Neuronal stem cell (in vitro differentiated cells): Measurements from ENCODE around the gene RASA3.

Experiments used
- DNase-seq: peaks from one replicate; pipeline ENCODE4 v3.0.0-alpha.2; 2013; ENCODE audit warnings: low spot score
- H2AFZ ChIP-seq: one replicate; pipeline ENCODE4 v1.6.1; 2013; ENCODE audit warnings: mild to moderate bottlenecking, low read length, inconsistent platforms
- H2AK5ac ChIP-seq: 2 replicates; pipeline ENCODE4 v1.6.1; 2013; ENCODE audit warnings: low read depth, mild to moderate bottlenecking, inconsistent platforms, low read length, moderate library complexity, mixed read lengths
- H2BK120ac ChIP-seq: 2 replicates; pipeline ENCODE4 v1.6.1; 2013; ENCODE audit warnings: low read depth, mild to moderate bottlenecking, inconsistent platforms, low read length, moderate library complexity, mixed read lengths
- H2BK12ac ChIP-seq: one replicate; pipeline ENCODE4 v1.6.1; 2013; ENCODE audit warnings: low read length, inconsistent platforms
- H2BK15ac ChIP-seq: 2 replicates; pipeline ENCODE4 v1.6.1; 2013; ENCODE audit warnings: mild to moderate bottlenecking, low read length, inconsistent platforms, mixed read lengths
- H2BK5ac ChIP-seq: one replicate; pipeline ENCODE4 v1.6.1; 2013; ENCODE audit warnings: inconsistent platforms, mild to moderate bottlenecking, low read length, moderate library complexity
- H3K14ac ChIP-seq: one replicate; pipeline ENCODE4 v1.6.1; 2013; ENCODE audit warnings: low read length, inconsistent platforms
- H3K18ac ChIP-seq: 2 replicates; pipeline ENCODE4 v1.6.1; 2013; ENCODE audit warnings: low read length, inconsistent platforms
- H3K23ac ChIP-seq: 2 replicates; pipeline ENCODE4 v1.6.1; 2013; ENCODE audit warnings: low read depth, mild to moderate bottlenecking, mixed read lengths, low read length, inconsistent platforms; ENCODE audit not compliant: poor library complexity
- H3K27ac ChIP-seq: replicated peaks from 3 replicates; pipeline ENCODE4 v1.5.1; 2013; ENCODE audit warnings: low read length, inconsistent platforms
- H3K27me3 ChIP-seq, 3 experiments: 2 replicates each; pipeline ENCODE4 v1.6.1; 2013; ENCODE audit warnings: low read length in 3 of 3, mild to moderate bottlenecking in 2 of 3, inconsistent platforms in 1 of 3, low read depth in 1 of 3, mixed read lengths in 1 of 3, moderate library complexity in 1 of 3; ENCODE audit not compliant: control insufficient read depth in 3 of 3, insufficient read depth in 3 of 3
- H3K36me3 ChIP-seq, 2 donors: replicated peaks in 1 of 2; 2 replicates each; pipeline ENCODE4 v1.6.1; 2013; ENCODE audit warnings: low read length in 2 of 2; ENCODE audit not compliant: control insufficient read depth in 2 of 2, insufficient read depth in 2 of 2
- H3K4ac ChIP-seq: 2 replicates; pipeline ENCODE4 v1.6.1; 2013; ENCODE audit warnings: inconsistent platforms, mild to moderate bottlenecking, low read length, moderate library complexity
- H3K4me1 ChIP-seq, 2 donors: 1 replicate in 1 of 2; 2 replicates in 1 of 2; pipeline ENCODE4 v1.6.1; 2013; ENCODE audit warnings: low read length in 2 of 2, low read depth in 1 of 2; ENCODE audit not compliant: control insufficient read depth in 2 of 2, insufficient read depth in 1 of 2
- H3K4me2 ChIP-seq: one replicate; pipeline ENCODE4 v1.6.1; 2013; ENCODE audit warnings: mild to moderate bottlenecking, low read length, inconsistent platforms; ENCODE audit not compliant: insufficient read depth, poor library complexity, severe bottlenecking
- H3K4me3 ChIP-seq, 2 donors: 2 replicates each; pipeline ENCODE4 v1.5.1; 2013; ENCODE audit warnings: low read length in 2 of 2, mild to moderate bottlenecking in 2 of 2, inconsistent platforms in 1 of 2, moderate library complexity in 1 of 2
- H3K79me1 ChIP-seq: one replicate; pipeline ENCODE4 v1.6.1; 2013; ENCODE audit warnings: low read depth, mild to moderate bottlenecking, inconsistent platforms, low read length, moderate library complexity
- H3K9ac ChIP-seq: one replicate; pipeline ENCODE4 v1.6.1; 2013; ENCODE audit warnings: mild to moderate bottlenecking, low read depth, low read length, inconsistent platforms; ENCODE audit not compliant: poor library complexity
- H3K9me3 ChIP-seq, 2 donors: replicated peaks in 1 of 2; 2 replicates each; pipeline versions ENCODE3 to v1.6.1; 2013; ENCODE audit warnings: low read length in 2 of 2, mild to moderate bottlenecking in 2 of 2, inconsistent platforms in 1 of 2, low read depth in 1 of 2, mixed read lengths in 1 of 2, moderate library complexity in 1 of 2; ENCODE audit not compliant: control insufficient read depth in 2 of 2, insufficient read depth in 1 of 2
- H4K8ac ChIP-seq: one replicate; pipeline ENCODE4 v1.6.1; 2013; ENCODE audit warnings: low read depth, mild to moderate bottlenecking, inconsistent platforms, low read length, moderate library complexity
- H4K91ac ChIP-seq: one replicate; pipeline ENCODE4 v1.6.1; 2013; ENCODE audit warnings: low read length, low read depth, mild to moderate bottlenecking, inconsistent platforms; ENCODE audit not compliant: poor library complexity
- WGBS, 2 donors: extraction: QIAGEN DNeasy Blood & Tissue Kit; methylation state at CpG; one replicate each; pipeline ENCODE4 v1.1.7; 2013; ENCODE audit warnings: missing lambda C conversion rate in 2 of 2, mixed read lengths in 1 of 2; ENCODE audit not compliant: insufficient read length in 2 of 2, insufficient replicate concordance in 1 of 2; ENCODE audit errors: extremely low coverage in 2 of 2; 5-methylcytosine and 5-hydroxymethylcytosine counted together

The RASA3 gene

GRCh38 chr13:114120591-114121011, 11.8 kb downstream of the RASA3 start:
- Histone ChIP-seq H3K4me3 (no peak overlapping the region), H4K91ac (no peak overlapping the region), H3K79me1 (peaks cover 16% of the 10 kb centered on the region), H4K8ac (no peak overlapping the region), H2BK120ac (no peak overlapping the region), H2BK12ac (no peak overlapping the region), H3K4me2 (no peak overlapping the region), H3K27ac (peak overlapping the region; percentile 11), H3K9me3 (peaks cover 0 to 2% of the 10 kb centered on the region in 2 donors), H3K14ac (no peak overlapping the region), H3K9ac (no peak overlapping the region), H3K27me3 (no peaks in the 10 kb centered on the region), H3K18ac (no peak overlapping the region), H2AFZ (no peak overlapping the region), H3K36me3 (peaks cover 0 to 6% of the 10 kb centered on the region in 2 donors), H3K4ac (no peak overlapping the region), H2BK5ac (no peak overlapping the region), H3K4me1 (peaks cover 23 to 36% of the 10 kb centered on the region in 2 donors), H3K23ac (no peak overlapping the region), H2AK5ac (no peak overlapping the region), H2BK15ac (no peak overlapping the region)
- no peak for DNase-seq
- WGBS, 2 donors = no CpG with 5 or more reads among the region's 10 CpGs

DNA sequence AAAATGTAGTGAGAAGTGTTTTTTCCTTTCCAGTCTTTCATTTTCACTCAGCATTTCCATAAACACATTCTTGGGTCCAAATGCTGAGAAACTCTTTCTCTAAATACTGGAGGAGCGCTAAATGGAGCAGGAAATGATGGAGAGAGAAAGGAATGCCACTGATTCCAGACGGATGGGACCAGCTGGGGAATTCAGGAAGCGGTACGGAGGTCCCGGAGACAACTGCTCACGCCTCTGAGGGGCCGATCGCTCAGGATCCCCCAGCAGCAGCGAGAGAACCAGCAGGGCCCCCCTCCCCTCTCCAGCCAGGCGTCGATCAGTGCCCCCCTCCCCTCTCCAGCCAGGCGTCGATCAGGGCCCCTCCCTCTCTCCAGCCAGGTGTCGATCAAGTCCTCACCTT, 13.2 kb downstream of the RASA3 start:
- DNase-seq = no peak

DNA sequence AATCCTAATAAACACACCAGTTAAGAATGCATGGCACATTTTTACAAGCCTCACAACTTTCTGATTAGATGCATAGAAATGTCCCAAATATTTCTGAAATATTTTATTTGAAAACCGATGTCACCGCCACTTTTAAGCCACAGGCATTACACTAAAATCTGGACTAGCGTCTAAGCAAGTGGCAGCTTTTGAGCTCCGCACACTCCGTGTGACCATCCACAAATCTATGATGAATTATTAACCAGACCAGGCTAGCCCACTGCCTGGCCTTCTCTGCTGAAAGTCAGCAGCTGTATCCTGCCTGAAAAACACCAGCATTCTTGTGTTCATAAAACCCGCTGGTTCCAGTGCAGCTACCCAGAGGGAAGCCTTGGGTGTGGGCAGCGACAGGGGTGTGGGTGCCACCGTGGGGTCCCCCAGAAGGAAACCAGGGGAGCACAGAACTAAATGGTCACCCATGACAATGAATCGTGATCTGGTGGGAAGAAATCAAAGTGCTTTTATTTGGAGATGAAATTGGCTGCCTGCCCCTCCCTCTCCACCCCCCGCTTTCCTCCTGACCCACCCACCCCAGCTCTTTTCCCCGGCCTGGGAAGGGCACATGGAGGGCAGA, 13.8 kb downstream of the RASA3 start:
- no peak overlapping the region for H2BK5ac ChIP-seq

More for the DNA sequence above, 13.2 kb downstream of the RASA3 start:
- WGBS, 2 donors = no CpG with 5 or more reads among the region's 14 CpGs
- peaks cover 0 to 2% of the 10 kb centered on the region in 2 donors for H3K9me3 ChIP-seq
- no peak overlapping the region for H2BK5ac ChIP-seq
- peaks cover 0 to 14% of the 10 kb centered on the region in 2 donors for H3K36me3 ChIP-seq
- no peak overlapping the region for H3K4ac ChIP-seq
- H3K4me1 ChIP-seq = peaks cover 23 to 36% of the 10 kb centered on the region in 2 donors
- H3K4me3 ChIP-seq = no peak overlapping the region
- H2AK5ac ChIP-seq = no peak overlapping the region
- no peak overlapping the region for H2BK15ac ChIP-seq
- H3K27ac ChIP-seq = no peak overlapping the region
- H3K18ac ChIP-seq = peak overlapping the region; percentile 77
- H2BK12ac ChIP-seq = no peak overlapping the region
- no peak overlapping the region for H3K9ac ChIP-seq
- no peak overlapping the region for H3K23ac ChIP-seq
- H3K4me2 ChIP-seq = peak overlapping the region; percentile 23
- no peak overlapping the region for H2BK120ac ChIP-seq
- no peak overlapping the region for H4K8ac ChIP-seq
- H4K91ac ChIP-seq = no peak overlapping the region
- H3K27me3 ChIP-seq = no peaks in the 10 kb centered on the region
- peaks cover 16% of the 10 kb centered on the region for H3K79me1 ChIP-seq
- H2AFZ ChIP-seq = no peak overlapping the region
- no peak overlapping the region for H3K14ac ChIP-seq

DNA sequence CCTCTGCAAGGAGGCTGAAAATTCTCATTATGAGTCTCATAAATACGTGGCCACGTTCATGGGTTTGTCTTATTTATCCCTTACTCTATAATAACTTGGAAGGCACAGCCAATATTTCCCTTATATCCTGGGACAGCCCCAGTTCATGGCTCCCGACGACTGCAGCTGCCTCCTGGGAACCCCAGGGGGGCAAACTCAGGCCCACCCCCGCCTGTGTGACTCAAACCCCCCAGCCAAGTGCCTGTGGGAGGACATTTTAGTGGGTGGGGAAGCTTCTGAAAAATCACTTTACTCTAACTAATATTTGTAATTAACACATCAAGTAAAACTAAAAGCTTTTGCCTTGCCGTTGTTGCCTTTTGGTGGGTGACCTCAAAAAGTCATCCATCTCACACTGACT, 14.3 kb downstream of the RASA3 start:
- Histone ChIP-seq H3K9me3 (peaks cover 0 to 2% of the 10 kb centered on the region in 2 donors), H3K27me3 (no peaks in the 10 kb centered on the region), H4K8ac (no peak overlapping the region), H2BK5ac (no peak overlapping the region), H3K14ac (peak overlapping the region; percentile 90), H3K4me3 (no peak overlapping the region), H3K4ac (no peak overlapping the region), H3K4me1 (peaks cover 24 to 36% of the 10 kb centered on the region in 2 donors), H3K9ac (no peak overlapping the region), H2AFZ (no peak overlapping the region), H3K4me2 (no peak overlapping the region), H2AK5ac (peak overlapping the region; percentile 86), H3K36me3 (peaks cover 0 to 18% of the 10 kb centered on the region in 2 donors), H4K91ac (no peak overlapping the region), H2BK15ac (no peak overlapping the region), H3K79me1 (peaks cover 19% of the 10 kb centered on the region), H2BK120ac (no peak overlapping the region), H3K27ac (no peak overlapping the region), H3K23ac (no peak overlapping the region), H2BK12ac (peak overlapping the region; percentile 99), H3K18ac (peak overlapping the region; percentile 91)
- DNase-seq = no peak
- WGBS, 2 donors = no CpG with 5 or more reads among the region's 6 CpGs

More for the DNA sequence above, 13.8 kb downstream of the RASA3 start:
- H4K8ac ChIP-seq = no peak overlapping the region
- no peaks in the 10 kb centered on the region for H3K27me3 ChIP-seq
- peaks cover 23 to 36% of the 10 kb centered on the region in 2 donors for H3K4me1 ChIP-seq
- no peak for DNase-seq
- H3K18ac ChIP-seq = no peak overlapping the region
- H3K4ac ChIP-seq = no peak overlapping the region
- no peak overlapping the region for H3K4me2 ChIP-seq
- H3K27ac ChIP-seq = no peak overlapping the region
- H4K91ac ChIP-seq = no peak overlapping the region
- no peak overlapping the region for H2AFZ ChIP-seq
- no peak overlapping the region for H2BK120ac ChIP-seq
- no peak overlapping the region for H3K23ac ChIP-seq
- H3K14ac ChIP-seq = no peak overlapping the region
- no peak overlapping the region for H2BK15ac ChIP-seq
- peaks cover 0 to 18% of the 10 kb centered on the region in 2 donors for H3K36me3 ChIP-seq
- no peak overlapping the region for H2AK5ac ChIP-seq
- WGBS, 2 donors = no CpG with 5 or more reads among the region's 11 CpGs
- H2BK12ac ChIP-seq = no peak overlapping the region
- H3K79me1 ChIP-seq = peaks cover 17% of the 10 kb centered on the region
- no peak overlapping the region for H3K4me3 ChIP-seq
- H3K9me3 ChIP-seq = peaks cover 0 to 2% of the 10 kb centered on the region in 2 donors
- no peak overlapping the region for H3K9ac ChIP-seq
